Panc1 (cell line): ENCODE data around the gene HADHA.

Experiments
- POLR2AphosphoS5 ChIP-seq: IDR thresholded peaks from 2 replicates; pipeline ENCODE4 v1.6.1; 2012; ENCODE audit warnings: mild to moderate bottlenecking, low read depth, low read length, moderate library complexity
- SIN3A ChIP-seq: IDR thresholded peaks from 2 replicates; pipeline ENCODE4 v1.6.1; 2012; ENCODE audit warnings: low read depth, mild to moderate bottlenecking, low read length, moderate library complexity, borderline replicate concordance; ENCODE audit not compliant: insufficient read depth
- TCF7L2 ChIP-seq: IDR thresholded peaks from 2 replicates; pipeline ENCODE4 v1.6.1; 2011; ENCODE audit warnings: mild to moderate bottlenecking, low read depth, low read length, inconsistent platforms
- TF ChIP-seq, protein P1 (sequence below): fragments of 450-650 bp; IDR thresholded peaks from 2 replicates; pipeline ENCODE4 v1.5.1; 2017; ENCODE audit warnings: mild to moderate bottlenecking
- TF ChIP-seq, protein P2 (sequence below), 2 experiments: IDR thresholded peaks; 2 replicates each; pipeline ENCODE4 v1.6.1; 2011 to 2012; ENCODE audit warnings: low read depth in 2 of 2, control low read depth in 1 of 2, low read length in 1 of 2, mild to moderate bottlenecking in 1 of 2, moderate library complexity in 1 of 2; ENCODE audit not compliant: insufficient read depth in 1 of 2

DNA sequence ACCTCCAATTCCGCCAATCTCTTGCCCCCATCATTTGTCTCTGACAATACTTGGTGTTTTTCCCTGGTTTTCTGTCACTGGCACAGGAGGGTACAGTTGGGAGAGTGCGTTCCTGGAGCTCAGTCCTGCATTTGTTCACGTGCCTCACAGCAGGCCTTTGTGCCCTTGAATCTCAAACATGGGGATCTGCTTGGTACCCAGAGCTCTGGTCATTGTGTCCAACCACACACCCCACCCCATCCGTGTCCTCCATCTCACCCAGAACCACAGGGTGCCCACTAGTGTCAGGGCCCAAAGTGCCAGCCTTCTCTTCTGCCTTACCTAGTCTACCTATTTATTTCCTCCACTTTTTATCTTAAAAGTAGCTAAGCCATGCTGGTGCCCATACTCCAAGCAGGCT lies 55.3 kb downstream of the HADHA start:
- TF ChIP-seq, protein P1, sequence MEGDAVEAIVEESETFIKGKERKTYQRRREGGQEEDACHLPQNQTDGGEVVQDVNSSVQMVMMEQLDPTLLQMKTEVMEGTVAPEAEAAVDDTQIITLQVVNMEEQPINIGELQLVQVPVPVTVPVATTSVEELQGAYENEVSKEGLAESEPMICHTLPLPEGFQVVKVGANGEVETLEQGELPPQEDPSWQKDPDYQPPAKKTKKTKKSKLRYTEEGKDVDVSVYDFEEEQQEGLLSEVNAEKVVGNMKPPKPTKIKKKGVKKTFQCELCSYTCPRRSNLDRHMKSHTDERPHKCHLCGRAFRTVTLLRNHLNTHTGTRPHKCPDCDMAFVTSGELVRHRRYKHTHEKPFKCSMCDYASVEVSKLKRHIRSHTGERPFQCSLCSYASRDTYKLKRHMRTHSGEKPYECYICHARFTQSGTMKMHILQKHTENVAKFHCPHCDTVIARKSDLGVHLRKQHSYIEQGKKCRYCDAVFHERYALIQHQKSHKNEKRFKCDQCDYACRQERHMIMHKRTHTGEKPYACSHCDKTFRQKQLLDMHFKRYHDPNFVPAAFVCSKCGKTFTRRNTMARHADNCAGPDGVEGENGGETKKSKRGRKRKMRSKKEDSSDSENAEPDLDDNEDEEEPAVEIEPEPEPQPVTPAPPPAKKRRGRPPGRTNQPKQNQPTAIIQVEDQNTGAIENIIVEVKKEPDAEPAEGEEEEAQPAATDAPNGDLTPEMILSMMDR: no peak
- TF ChIP-seq, protein P2, sequence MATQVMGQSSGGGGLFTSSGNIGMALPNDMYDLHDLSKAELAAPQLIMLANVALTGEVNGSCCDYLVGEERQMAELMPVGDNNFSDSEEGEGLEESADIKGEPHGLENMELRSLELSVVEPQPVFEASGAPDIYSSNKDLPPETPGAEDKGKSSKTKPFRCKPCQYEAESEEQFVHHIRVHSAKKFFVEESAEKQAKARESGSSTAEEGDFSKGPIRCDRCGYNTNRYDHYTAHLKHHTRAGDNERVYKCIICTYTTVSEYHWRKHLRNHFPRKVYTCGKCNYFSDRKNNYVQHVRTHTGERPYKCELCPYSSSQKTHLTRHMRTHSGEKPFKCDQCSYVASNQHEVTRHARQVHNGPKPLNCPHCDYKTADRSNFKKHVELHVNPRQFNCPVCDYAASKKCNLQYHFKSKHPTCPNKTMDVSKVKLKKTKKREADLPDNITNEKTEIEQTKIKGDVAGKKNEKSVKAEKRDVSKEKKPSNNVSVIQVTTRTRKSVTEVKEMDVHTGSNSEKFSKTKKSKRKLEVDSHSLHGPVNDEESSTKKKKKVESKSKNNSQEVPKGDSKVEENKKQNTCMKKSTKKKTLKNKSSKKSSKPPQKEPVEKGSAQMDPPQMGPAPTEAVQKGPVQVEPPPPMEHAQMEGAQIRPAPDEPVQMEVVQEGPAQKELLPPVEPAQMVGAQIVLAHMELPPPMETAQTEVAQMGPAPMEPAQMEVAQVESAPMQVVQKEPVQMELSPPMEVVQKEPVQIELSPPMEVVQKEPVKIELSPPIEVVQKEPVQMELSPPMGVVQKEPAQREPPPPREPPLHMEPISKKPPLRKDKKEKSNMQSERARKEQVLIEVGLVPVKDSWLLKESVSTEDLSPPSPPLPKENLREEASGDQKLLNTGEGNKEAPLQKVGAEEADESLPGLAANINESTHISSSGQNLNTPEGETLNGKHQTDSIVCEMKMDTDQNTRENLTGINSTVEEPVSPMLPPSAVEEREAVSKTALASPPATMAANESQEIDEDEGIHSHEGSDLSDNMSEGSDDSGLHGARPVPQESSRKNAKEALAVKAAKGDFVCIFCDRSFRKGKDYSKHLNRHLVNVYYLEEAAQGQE (IDR thresholded peaks at IDR 0.05; ENCODE audit: insufficient read depth in 1 of 2, low read depth in 2 of 2, low read length in 1 of 2): no peak
- no peak; the same call in 1 of the 2 replicates for TF ChIP-seq POLR2AphosphoS5
- TF ChIP-seq SIN3A: no peak
- TF ChIP-seq TCF7L2: no peak
